Right atrium auricular region (tissue), 2 donors: ENCODE measurements around the gene KLHL21. TPM values are rescaled to one million over a fixed set of nuclear protein-coding genes. Genes with fewer than 3 reads are reported as not detected.

Experiments
- DNase-seq: peaks from one replicate; pipeline ENCODE4 v3.0.0-alpha.2; 2019; ENCODE audit warnings: low spot score
- H3K27ac ChIP-seq, 2 donors: fragments of 200-600 bp; sonication (generic); 1 replicate in 1 of 2; 2 replicates in 1 of 2; pipeline ENCODE4 v1.5.1; 2016 to 2019
- H3K27me3 ChIP-seq, 2 donors: fragments of 200-600 bp; sonication (generic); one replicate each; pipeline versions ENCODE4 v1.5.1 to v1.6.0; 2017 to 2019
- H3K36me3 ChIP-seq: fragments of 200-600 bp; sonication (generic); one replicate; pipeline ENCODE4 v1.5.1; 2016
- H3K4me1 ChIP-seq, 2 donors: fragments of 200-600 bp; sonication (generic); one replicate each; pipeline versions ENCODE4 v1.5.1 to v1.6.0; 2017 to 2019
- H3K4me3 ChIP-seq, 2 donors: fragments of 200-600 bp; sonication (generic); 1 replicate in 1 of 2; 2 replicates in 1 of 2; pipeline ENCODE4 v1.5.1; 2017 to 2019; ENCODE audit warnings: mild to moderate bottlenecking in 1 of 2, moderate library complexity in 1 of 2
- H3K9me3 ChIP-seq, 2 donors: fragments of 200-600 bp; sonication (generic); one replicate each; pipeline ENCODE4 v1.5.1; 2019
- total RNA-seq, 2 donors: library from RNA; depleted of rRNA; stranded (reverse); fragments of >200 nt; gene quantifications; one replicate each; pipeline ENCODE4 v1.1.0, GENCODE V29; 2016
- TF ChIP-seq, protein P1 (sequence below), 2 donors: fragments of 200-600 bp; sonication (generic); IDR thresholded peaks; one replicate each; pipeline ENCODE4 v1.5.1; 2019; ENCODE audit warnings: antibody characterized with exemption in 2 of 2

Gene KLHL21
- total RNA-seq, 2 donors from 2014 or later: 61.6 to 83.0 TPM

DNA sequence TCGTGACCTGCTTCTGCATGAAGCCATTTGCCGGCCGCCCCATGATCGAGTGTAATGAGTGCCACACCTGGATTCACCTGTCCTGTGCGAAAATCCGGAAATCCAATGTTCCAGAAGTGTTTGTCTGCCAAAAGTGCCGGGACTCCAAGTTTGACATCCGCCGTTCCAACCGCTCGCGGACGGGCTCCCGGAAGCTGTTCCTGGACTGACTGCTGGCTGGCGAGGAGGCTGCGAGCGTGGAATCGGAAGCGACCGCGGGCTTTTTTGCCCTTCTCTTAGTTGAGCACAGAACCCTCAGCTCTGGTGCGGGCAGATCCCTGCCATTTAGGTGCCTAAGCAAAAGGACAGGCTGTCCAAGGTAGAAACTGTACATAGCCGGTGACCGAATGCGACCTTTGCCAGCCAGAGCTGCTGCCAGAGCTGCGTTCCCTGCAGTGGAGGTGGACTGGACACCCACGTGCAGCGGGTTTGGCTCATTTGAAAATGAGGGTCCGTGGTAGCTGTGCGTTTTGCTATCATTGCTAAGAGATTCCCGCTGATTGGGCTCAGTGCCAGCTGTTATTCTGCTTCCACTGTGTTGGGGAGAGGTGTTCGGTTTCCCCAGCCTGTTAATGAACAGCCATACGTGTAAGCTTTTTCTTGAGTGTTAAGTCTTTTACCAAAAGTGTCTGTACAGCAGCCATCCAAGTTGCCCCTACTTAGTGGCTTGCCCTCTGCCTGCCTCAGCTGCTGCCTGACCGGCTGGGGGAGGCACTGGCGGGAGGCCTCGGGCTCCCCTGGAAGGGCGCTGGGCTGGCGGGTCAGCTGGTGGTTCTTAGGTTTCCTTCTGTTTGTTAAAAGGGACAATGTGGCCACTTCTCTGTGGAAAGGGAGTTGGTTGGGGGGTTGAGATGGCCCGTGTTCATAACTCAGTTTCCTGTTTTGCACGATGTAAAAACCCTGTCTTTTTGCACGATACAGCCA is 19.0 kb upstream of the KLHL21 start:
- Histone ChIP-seq H3K36me3 (peaks cover 34% of the 10 kb centered on the region), H3K27ac (no peak overlapping the region), H3K9me3 (no peaks in the 10 kb centered on the region), H3K27me3 (no peaks in the 10 kb centered on the region), H3K4me1 (peaks cover 0 to 17% of the 10 kb centered on the region in 2 donors), H3K4me3 (no peak overlapping the region)
- TF ChIP-seq, protein P1, sequence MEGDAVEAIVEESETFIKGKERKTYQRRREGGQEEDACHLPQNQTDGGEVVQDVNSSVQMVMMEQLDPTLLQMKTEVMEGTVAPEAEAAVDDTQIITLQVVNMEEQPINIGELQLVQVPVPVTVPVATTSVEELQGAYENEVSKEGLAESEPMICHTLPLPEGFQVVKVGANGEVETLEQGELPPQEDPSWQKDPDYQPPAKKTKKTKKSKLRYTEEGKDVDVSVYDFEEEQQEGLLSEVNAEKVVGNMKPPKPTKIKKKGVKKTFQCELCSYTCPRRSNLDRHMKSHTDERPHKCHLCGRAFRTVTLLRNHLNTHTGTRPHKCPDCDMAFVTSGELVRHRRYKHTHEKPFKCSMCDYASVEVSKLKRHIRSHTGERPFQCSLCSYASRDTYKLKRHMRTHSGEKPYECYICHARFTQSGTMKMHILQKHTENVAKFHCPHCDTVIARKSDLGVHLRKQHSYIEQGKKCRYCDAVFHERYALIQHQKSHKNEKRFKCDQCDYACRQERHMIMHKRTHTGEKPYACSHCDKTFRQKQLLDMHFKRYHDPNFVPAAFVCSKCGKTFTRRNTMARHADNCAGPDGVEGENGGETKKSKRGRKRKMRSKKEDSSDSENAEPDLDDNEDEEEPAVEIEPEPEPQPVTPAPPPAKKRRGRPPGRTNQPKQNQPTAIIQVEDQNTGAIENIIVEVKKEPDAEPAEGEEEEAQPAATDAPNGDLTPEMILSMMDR (IDR thresholded peaks at IDR 0.05): no peak
- DNase-seq: no peak

DNA sequence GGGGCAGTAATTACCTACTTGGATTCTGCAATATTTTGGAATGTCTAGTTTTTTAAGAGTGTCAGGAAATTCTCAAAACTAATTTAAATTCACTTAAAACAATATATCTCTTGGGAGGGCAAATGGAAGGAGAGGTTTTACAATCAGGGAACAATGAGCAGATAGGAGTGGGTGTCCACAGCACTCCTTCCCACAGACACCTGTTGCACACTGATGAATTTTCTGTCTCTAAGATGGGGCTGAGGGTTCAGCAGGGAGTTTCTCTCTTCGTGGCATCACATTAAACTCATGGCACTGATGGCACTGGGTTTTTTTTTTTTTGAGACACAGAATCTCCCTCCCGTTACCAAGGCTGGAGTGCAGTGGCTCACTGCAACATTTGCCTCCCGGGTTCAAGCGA is 16.4 kb upstream of the KLHL21 start:
- no peak overlapping the region for H3K27ac ChIP-seq
- H3K4me1 ChIP-seq: peaks cover 0 to 12% of the 10 kb centered on the region in 2 donors
- TF ChIP-seq, protein P1 (IDR thresholded peaks at IDR 0.05): no peak
- DNase-seq: no peak
- peaks cover 34% of the 10 kb centered on the region for H3K36me3 ChIP-seq
- H3K27me3 ChIP-seq: no peaks in the 10 kb centered on the region
- no peak overlapping the region for H3K4me3 ChIP-seq
- H3K9me3 ChIP-seq: no peaks in the 10 kb centered on the region

DNA sequence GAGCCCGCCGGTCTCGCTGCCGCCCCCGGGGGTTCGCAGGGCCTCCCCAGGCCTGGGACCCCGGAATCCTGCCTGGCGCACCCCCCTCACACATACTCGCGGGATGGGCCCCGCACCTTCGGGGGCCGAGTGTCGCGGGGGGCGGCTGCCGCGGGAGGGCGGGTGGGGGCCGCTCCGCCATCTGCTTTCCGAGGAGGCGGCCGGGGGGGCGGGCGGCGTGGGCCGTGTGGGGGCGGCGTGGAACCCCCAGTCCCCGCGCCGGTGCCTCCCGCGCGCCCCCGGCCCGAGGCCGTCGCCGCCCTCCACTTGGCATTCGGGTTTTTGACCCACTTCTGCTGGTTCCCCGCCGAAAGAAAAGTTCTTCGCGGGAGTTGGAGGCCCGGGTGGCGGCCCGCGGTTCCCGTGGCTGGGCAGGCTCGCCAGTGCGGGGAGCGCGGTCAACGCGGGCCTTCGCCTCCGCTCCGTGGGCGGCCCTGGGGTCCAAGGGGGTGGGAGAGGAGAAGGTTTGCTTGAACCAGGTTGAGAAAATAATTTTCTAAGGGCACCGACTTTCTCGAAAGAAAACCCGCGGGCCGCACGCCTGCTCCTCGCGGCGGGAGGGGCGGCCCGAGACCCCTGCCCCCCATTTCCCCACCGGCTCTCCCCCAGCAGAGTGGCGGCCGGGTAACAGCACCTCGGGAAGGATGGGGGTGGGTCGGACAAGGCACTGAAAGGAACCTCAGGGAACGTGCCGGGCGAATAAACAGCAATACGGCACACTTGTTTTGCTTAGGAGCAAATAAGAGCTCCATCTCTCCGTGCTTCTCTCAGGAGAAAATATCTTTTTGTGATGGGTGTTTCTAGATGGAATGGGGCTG is 12.5 kb upstream of the KLHL21 start:
- TF ChIP-seq, protein P1 (IDR thresholded peaks at IDR 0.05): no peak

DNA sequence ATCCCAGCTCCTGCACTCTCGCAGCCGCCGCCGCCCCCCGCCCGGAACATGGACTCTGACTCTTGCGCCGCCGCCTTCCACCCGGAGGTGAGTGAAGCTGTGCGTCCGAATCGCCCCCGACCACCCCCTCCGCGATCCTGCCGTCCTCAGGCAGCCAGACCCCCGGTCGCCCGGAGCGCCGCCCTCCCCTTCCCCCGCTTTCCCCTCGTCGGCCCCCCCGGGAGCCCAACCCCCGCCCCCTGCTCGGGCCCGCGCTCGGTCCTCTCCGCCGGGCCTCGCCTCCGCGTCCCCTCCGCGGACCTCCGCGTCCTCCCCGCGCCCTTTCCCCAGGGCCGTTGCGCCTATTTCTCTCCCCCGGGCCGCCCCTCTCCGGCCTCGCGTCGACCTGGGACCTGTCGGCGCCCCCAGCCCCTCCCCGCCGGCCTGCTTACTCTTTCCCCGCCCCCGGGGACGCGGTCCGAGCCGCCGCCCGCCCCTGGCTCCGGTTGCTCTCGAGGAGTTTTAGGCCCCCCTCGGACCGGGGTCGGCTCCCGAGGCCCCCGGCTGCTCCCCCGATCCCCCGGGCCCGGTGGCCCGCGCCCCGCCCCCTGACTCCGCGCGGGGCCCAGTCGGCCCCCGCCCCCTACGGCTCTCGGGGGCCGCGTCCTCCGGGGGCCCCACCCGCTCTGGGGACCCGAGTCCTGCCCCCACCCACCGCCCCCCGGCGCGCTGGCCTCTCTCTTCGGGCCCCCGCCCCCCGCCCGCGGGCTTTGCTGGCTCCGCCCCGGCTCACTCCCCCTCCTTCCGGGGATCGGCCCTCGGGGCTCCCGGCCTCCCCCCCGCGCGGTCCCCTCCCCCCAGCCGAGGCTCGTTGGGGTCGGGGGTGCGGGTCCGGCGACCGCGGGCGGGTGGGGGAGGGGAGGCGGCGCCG is 11.6 kb upstream of the KLHL21 start:
- DNase-seq: no peak
- TF ChIP-seq, protein P1 (IDR thresholded peaks at IDR 0.05): no peak
- H3K36me3 ChIP-seq: peaks cover 2% of the 10 kb centered on the region
- peaks cover 0 to 35% of the 10 kb centered on the region in 2 donors for H3K4me1 ChIP-seq
- no peaks in the 10 kb centered on the region for H3K9me3 ChIP-seq
- peak overlapping the region; percentile 97 to 98 for H3K4me3 ChIP-seq
- peak overlapping the region; percentile 96 to 97 for H3K27ac ChIP-seq
- H3K27me3 ChIP-seq: no peaks in the 10 kb centered on the region

More for the DNA sequence above, 12.5 kb upstream of the KLHL21 start:
- Histone ChIP-seq H3K27me3 (no peaks in the 10 kb centered on the region), H3K36me3 (peaks cover 11% of the 10 kb centered on the region), H3K9me3 (no peaks in the 10 kb centered on the region), H3K4me3 (peak overlapping the region; percentile 97 to 98), H3K27ac (peak overlapping the region; percentile 96 to 97), H3K4me1 (peaks cover 0 to 26% of the 10 kb centered on the region in 2 donors)
- DNase-seq: no peak
